C4-2B (cell line): ENCODE data around the gene CLNK.

Experiments used
- H3K27ac ChIP-seq: fragments of 450-650 bp; 2 replicates; pipeline ENCODE4 v1.5.1; 2017
- CTCF ChIP-seq: fragments of 450-650 bp; conservative IDR thresholded peaks from 2 replicates; pipeline ENCODE4 v1.5.1; 2017; ENCODE audit warnings: mild to moderate bottlenecking
- ZFX ChIP-seq: fragments of 450-650 bp; IDR thresholded peaks from 2 replicates; pipeline ENCODE4 v1.6.1; 2017

CLNK gene

GRCh38 chr4:10648479-10648878 is 36.1 kb downstream of the CLNK start:
- H3K27ac ChIP-seq, result no peak overlapping the region
- TF ChIP-seq CTCF, result no peak
- no peak for TF ChIP-seq ZFX

GRCh38 chr4:10647846-10648245 is 36.7 kb downstream of the CLNK start:
- TF ChIP-seq CTCF, result no peak
- TF ChIP-seq ZFX, result no peak
- no peak overlapping the region for H3K27ac ChIP-seq

- TF ChIP-seq CTCF, result no peak
- TF ChIP-seq ZFX, result no peak
Measured at GRCh38 chr4:10643600-10644425, 40.8 kb downstream of the CLNK start.

GRCh38 chr4:10640561-10641201 is 43.9 kb downstream of the CLNK start:
- H3K27ac ChIP-seq, result no peak overlapping the region
- TF ChIP-seq CTCF (no peak), ZFX (no peak)

More at GRCh38 chr4:10643600-10644425, 40.8 kb downstream of the CLNK start:
- no peak overlapping the region for H3K27ac ChIP-seq

- no peak overlapping the region for H3K27ac ChIP-seq
- no peak for TF ChIP-seq ZFX
- TF ChIP-seq CTCF, result no peak
Measured at GRCh38 chr4:10639664-10640063, 44.9 kb downstream of the CLNK start.

GRCh38 chr4:10639100-10639499 is 45.5 kb downstream of the CLNK start:
- TF ChIP-seq CTCF, result no peak
- no peak for TF ChIP-seq ZFX
- no peak overlapping the region for H3K27ac ChIP-seq

GRCh38 chr4:10635091-10635490 is 49.5 kb downstream of the CLNK start:
- no peak for TF ChIP-seq ZFX
- TF ChIP-seq CTCF, result no peak
- no peak overlapping the region for H3K27ac ChIP-seq
